Subcutaneous adipose tissue (tissue), 4 donors: ENCODE data around the gene SIDT1. TPM values are rescaled to one million over a fixed set of nuclear protein-coding genes. Genes with fewer than 3 reads are reported as not detected.

Experiments used
- total RNA-seq, 4 donors: library from RNA; depleted of rRNA; stranded (reverse); fragments of >200 nt; gene quantifications; one replicate each; pipeline ENCODE4 v1.1.0, GENCODE V29; 2016
- TF ChIP-seq, protein P1 (sequence below): fragments of 450-650 bp; IDR thresholded peaks from one replicate; pipeline ENCODE4 v1.5.1; 2016; ENCODE audit warnings: low read depth, mild to moderate bottlenecking, control low read depth, antibody characterized with exemption, moderate library complexity

The SIDT1 gene
- 1 to 10 TPM; 2.3 to 5.3 (median 3.9) TPM for total RNA-seq

DNA sequence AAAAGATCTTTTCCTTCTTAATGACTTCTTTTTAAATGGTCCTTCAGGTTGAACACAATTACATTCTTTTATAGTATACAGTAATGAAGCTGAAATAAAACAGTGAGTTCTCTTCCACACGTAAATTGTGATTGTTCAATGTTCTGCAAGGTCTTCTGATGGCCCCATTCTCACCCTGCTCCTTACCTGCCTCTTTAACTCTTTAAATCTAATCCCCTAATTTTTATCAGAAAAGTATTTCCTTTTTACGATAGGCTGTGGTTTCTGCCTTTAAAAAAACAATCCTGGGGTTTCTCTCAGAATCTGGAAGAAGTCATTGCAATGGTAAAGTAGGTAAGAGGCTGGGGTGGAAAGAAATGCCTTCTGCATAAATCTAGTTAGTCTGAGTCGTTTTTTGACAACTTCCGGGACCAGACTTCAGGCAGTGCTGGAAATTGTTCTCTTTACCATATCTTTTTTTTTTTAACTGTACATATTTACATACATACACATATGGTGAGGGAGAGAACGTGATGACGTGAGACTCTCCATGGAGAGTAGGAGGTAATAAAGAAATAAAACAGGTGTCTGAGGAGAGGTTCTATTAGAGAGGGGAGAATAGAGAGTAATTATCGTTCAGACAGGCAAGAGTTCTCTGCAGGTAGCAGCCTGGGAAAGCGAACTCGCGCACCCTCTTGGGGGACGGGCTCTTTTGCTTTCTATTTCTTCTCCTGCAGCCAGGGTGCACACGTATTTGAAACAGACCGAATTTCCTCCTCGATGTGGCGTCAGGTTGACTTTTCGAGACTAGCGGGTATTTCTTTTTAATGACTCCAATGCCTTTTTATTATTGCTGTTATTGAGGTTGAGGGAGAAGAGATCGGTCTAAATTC is at the start of gene SIDT1:
Gene SIDT1, plus strand, starts transcription at position 730 of the 872 bp plus-strand sequence. CDS start 467 bp downstream, outside the sequence.
- TF ChIP-seq, protein P1, sequence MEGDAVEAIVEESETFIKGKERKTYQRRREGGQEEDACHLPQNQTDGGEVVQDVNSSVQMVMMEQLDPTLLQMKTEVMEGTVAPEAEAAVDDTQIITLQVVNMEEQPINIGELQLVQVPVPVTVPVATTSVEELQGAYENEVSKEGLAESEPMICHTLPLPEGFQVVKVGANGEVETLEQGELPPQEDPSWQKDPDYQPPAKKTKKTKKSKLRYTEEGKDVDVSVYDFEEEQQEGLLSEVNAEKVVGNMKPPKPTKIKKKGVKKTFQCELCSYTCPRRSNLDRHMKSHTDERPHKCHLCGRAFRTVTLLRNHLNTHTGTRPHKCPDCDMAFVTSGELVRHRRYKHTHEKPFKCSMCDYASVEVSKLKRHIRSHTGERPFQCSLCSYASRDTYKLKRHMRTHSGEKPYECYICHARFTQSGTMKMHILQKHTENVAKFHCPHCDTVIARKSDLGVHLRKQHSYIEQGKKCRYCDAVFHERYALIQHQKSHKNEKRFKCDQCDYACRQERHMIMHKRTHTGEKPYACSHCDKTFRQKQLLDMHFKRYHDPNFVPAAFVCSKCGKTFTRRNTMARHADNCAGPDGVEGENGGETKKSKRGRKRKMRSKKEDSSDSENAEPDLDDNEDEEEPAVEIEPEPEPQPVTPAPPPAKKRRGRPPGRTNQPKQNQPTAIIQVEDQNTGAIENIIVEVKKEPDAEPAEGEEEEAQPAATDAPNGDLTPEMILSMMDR: no peak

DNA sequence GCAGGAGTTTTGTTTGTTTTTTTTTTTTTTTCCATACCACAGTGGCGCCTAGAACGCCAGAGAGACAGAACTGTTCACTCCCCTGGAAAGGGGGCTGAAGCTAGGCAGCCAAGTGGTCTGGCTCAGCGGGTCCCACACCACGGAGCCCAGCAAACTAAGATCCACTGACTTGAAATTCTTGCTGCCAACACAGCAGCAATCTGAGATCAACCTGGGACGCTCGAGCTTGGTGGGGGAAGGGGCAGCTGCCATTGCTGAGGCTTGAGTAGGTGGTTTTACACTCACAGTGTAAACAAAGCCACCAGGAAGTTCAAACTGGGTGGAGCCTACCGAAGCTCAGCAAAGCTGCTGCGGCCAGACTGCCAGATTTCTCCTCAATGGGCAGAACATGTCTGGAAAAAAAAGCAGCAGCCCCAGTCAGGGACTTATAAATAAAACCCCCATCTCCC is 47.2 kb upstream of the SIDT1 start:
- TF ChIP-seq, protein P1: no peak

DNA sequence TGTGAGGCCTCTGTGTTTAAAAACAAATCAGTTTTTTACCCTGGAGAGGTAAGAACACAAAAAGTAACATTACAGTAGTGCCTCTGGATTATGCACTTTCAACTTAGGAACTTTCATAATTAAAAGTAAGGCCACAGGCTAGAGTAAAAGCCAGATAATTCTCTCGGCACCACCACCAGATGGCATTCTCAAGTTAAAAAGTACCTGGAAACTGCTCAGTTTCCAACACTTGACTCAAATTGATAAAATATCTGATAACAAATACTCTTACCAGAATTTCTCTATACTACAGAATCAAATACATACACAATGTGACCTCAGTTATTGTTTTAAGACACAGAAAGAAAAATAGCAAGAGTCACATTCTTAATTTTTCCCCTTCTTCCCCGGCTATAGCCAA is 37.3 kb upstream of the SIDT1 start:
- TF ChIP-seq, protein P1: no peak

DNA sequence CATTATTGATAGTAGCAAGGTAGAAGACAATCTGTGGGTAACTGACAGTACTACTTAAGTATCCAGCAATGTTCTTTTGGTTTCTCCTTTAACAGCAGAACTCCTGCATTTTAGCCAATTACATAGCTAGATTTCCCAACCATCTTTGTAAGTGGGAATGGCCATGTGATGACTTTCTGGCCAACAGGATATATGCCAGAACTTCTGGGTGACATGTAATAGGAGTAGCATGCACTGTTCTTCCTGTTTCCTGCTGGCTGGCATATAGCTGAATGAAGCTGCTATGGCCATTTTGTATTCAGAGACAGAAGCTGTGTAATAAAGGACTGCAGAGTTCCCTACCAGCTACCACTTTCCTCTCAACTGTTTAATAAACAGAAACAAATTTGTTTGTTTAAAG is 35.4 kb upstream of the SIDT1 start:
- TF ChIP-seq, protein P1: no peak

DNA sequence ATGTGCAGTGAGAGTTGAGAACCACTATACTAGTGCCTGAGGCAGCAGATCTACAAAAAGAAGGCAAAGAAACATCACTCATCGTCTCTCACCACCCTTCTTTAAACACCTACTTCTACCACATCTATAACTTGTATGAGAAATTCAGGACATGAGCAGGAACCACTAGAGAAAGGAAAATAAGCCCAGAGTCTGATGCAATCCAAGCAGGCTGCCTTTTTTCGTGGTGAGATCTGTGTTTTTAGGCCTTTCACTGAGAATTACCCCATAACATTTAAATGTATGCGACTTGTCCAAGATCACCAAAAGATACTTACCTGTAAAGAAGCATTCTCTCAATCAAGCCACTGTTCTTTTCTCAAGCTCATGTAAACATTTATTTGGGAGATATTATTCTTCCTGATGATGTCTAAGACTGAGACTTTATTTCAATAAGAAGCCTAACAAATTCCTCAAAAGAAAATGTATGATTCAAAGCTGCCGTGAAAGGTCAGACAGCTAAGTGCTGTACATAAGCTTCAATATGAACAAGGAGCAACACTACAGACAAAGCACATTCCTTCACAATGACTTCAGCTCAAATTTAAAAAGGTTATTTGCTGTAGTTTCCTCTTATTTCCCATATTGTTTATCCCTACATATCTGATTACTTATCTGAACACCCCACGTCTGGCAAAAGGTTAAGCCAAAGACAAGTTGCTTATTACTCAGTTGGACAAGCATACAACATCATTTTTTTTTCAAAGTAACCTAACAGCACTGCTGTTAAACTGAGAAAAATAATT is 33.9 kb upstream of the SIDT1 start:
- TF ChIP-seq, protein P1: no peak

DNA sequence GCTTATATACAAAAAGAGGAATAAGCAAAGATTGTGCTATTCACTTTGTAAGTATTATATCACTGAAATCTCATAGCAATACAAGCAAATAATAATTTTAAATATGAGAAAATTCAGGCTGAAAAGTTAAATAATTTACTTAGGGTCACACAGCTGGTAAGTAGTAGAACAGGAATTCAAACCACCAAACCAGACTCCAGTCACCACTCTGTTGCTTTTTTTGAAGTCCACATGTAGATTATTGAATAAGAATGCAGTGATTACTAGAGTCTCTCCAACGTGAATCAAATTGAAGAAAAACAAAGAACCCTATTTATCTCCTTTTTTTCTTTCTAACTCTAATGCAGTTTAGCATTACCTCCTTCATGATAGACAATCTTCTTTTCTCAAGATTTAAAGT is 33.3 kb upstream of the SIDT1 start:
- TF ChIP-seq, protein P1: no peak

DNA sequence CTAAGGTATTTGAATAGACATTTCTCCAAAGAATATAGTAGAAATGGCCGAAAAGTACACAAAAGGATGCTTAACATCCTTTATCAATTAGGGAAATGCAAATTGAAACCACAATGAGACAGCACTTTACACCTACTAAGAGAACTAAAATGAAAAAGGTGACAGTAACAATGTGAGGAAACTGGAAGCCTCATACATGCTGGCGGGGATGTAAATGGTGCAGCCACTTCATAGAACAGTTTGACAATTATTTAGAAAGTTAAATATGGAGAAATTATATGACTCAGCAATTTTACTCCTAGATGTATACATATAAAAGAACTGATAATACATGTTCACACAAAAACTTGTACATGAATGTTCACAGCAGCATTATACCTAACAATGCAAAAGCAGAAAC is 30.8 kb upstream of the SIDT1 start:
- TF ChIP-seq, protein P1: no peak
